GM23338 (cell line): Measurements from ENCODE around the gene STAT5B. TPM values are rescaled to one million over a fixed set of nuclear protein-coding genes. Genes with fewer than 3 reads are reported as not detected.
A peak's percentile ranks its signal among the peaks of the same experiment; 100 is the strongest.

Experiments
- ATAC-seq: fragments of 200-7000 bp; cut with Tn5 transposase; 3 replicates; pipeline ENCODE4 v1.9.1; 2020
- DNase-seq: peaks from one replicate; pipeline ENCODE4 v3.0.0-alpha.2; 2015; ENCODE audit warnings: low spot score
- H2AFZ ChIP-seq: fragments of 200-600 bp; sonication (generic); 2 replicates; pipeline ENCODE4 v1.8.0; 2016; ENCODE audit warnings: antibody characterized with exemption, mild to moderate bottlenecking, moderate library complexity
- H3F3A ChIP-seq: fragments of 200-600 bp; sonication (generic); replicated peaks from 2 replicates; pipeline ENCODE4 v1.8.0; 2017; ENCODE audit warnings: antibody characterized with exemption, mixed run types, low read depth
- H3K27ac ChIP-seq: fragments of 200-600 bp; sonication (generic); 2 replicates; pipeline ENCODE4 v1.6.1; 2016; ENCODE audit warnings: low read depth
- H3K27me3 ChIP-seq: fragments of 200-600 bp; sonication (generic); 2 replicates; pipeline ENCODE4 v1.8.0; 2016; ENCODE audit warnings: mild to moderate bottlenecking, mixed run types, moderate library complexity; ENCODE audit not compliant: insufficient read depth
- H3K36me3 ChIP-seq: fragments of 200-600 bp; sonication (generic); 2 replicates; pipeline ENCODE4 v1.8.0; 2016; ENCODE audit warnings: mild to moderate bottlenecking; ENCODE audit not compliant: insufficient read depth
- H3K4me1 ChIP-seq: fragments of 200-600 bp; sonication (generic); 2 replicates; pipeline ENCODE4 v1.8.0; 2016; ENCODE audit warnings: mild to moderate bottlenecking, moderate library complexity; ENCODE audit not compliant: insufficient read depth
- H3K4me2 ChIP-seq: fragments of 200-600 bp; sonication (generic); 2 replicates; pipeline ENCODE4 v1.7.1; 2017; ENCODE audit warnings: mixed run types
- H3K4me3 ChIP-seq: fragments of 200-600 bp; sonication (generic); 2 replicates; pipeline ENCODE4 v1.6.1; 2016; ENCODE audit warnings: mixed run types
- H3K79me2 ChIP-seq: fragments of 200-600 bp; sonication (generic); replicated peaks from 2 replicates; pipeline ENCODE4 v1.8.0; 2017; ENCODE audit warnings: mild to moderate bottlenecking; ENCODE audit not compliant: insufficient read depth
- H3K9me2 ChIP-seq: fragments of 200-600 bp; sonication (generic); 2 replicates; pipeline ENCODE4 v1.8.0; 2017; ENCODE audit not compliant: insufficient read depth
- H4K20me1 ChIP-seq: fragments of 200-600 bp; sonication (generic); replicated peaks from 2 replicates; pipeline ENCODE4 v1.8.0; 2017; ENCODE audit warnings: mild to moderate bottlenecking; ENCODE audit not compliant: insufficient read depth
- H3K27ac Mint-ChIP-seq: 2 replicates; pipeline ENCODE4 v1.8.0; 2020; ENCODE audit warnings: inconsistent platforms, mild to moderate bottlenecking, moderate library complexity, mixed read lengths
- H3K27me3 Mint-ChIP-seq: 3 replicates; pipeline ENCODE4 v1.8.0; 2022; ENCODE audit warnings: low read depth, mild to moderate bottlenecking, moderate library complexity, mixed read lengths, inconsistent platforms; ENCODE audit not compliant: insufficient read depth, poor library complexity
- H3K36me3 Mint-ChIP-seq: 3 replicates; pipeline ENCODE4 v1.8.0; 2021; ENCODE audit warnings: low read depth, mild to moderate bottlenecking, inconsistent platforms, moderate library complexity, mixed read lengths
- H3K4me1 Mint-ChIP-seq: 3 replicates; pipeline ENCODE4 v1.8.0; 2020; ENCODE audit warnings: mild to moderate bottlenecking, inconsistent platforms, mixed read lengths
- H3K4me3 Mint-ChIP-seq: 3 replicates; pipeline ENCODE4 v1.8.0; 2021; ENCODE audit warnings: moderate library complexity, mild to moderate bottlenecking, inconsistent platforms, mixed read lengths
- H3K9me3 Mint-ChIP-seq: 3 replicates; pipeline ENCODE4 v1.8.0; 2020; ENCODE audit warnings: moderate library complexity, mild to moderate bottlenecking, inconsistent platforms, mixed read lengths
- CREB1 ChIP-seq: fragments of 250-450 bp; sonication (Bioruptor Pico); IDR thresholded peaks from 2 replicates; pipeline ENCODE4 v1.5.0; 2020; ENCODE audit warnings: low read depth, mild to moderate bottlenecking, moderate library complexity
- EZH2 ChIP-seq: fragments of 200-600 bp; sonication (generic); IDR thresholded peaks from one replicate; pipeline ENCODE4 v1.8.0; 2017; ENCODE audit warnings: antibody characterized with exemption, mild to moderate bottlenecking, low read depth; ENCODE audit not compliant: unreplicated experiment
- EZH2phosphoT487 ChIP-seq: fragments of 200-600 bp; sonication (generic); IDR thresholded peaks from one replicate; pipeline ENCODE4 v1.8.1; 2018; ENCODE audit warnings: antibody characterized with exemption; ENCODE audit not compliant: unreplicated experiment
- JUNB ChIP-seq: IDR thresholded peaks from one replicate; pipeline ENCODE4 v1.6.1; 2016; ENCODE audit warnings: antibody characterized with exemption; ENCODE audit not compliant: unreplicated experiment
- NANOG ChIP-seq: IDR thresholded peaks from 2 replicates; pipeline ENCODE4 v1.6.1; 2016; ENCODE audit warnings: antibody characterized with exemption, borderline replicate concordance
- POLR2AphosphoS5 ChIP-seq: IDR thresholded peaks from 2 replicates; pipeline ENCODE4 v1.6.1; 2016; ENCODE audit warnings: antibody characterized with exemption, low read depth
- STAT1 ChIP-seq: IDR thresholded peaks from one replicate; pipeline ENCODE4 v1.6.1; 2016; ENCODE audit warnings: antibody characterized with exemption; ENCODE audit not compliant: unreplicated experiment
- ZNF114 ChIP-seq: fragments of 250-450 bp; sonication (Bioruptor Pico); IDR thresholded peaks from 2 replicates; pipeline ENCODE4 v1.5.0; 2020; ENCODE audit warnings: mild to moderate bottlenecking, moderate library complexity
- ZNF331 ChIP-seq: fragments of 250-450 bp; sonication (Bioruptor Pico); IDR thresholded peaks from 2 replicates; pipeline ENCODE4 v1.5.0; 2020; ENCODE audit warnings: low read depth, mild to moderate bottlenecking, moderate library complexity
- polyA plus RNA-seq: library from polyadenylated mRNA; unstranded; fragments of >200 nt; fragmentation: Nextera tagmentation; extraction: Ambion mirVana; gene quantifications from 2 replicates; pipeline ENCODE4 v1.2.1, GENCODE V29; 2016
- total RNA-seq: library from RNA; depleted of rRNA; stranded (reverse); fragments of >200 nt; shearing (Covaris generic); gene quantifications from 2 replicates; pipeline ENCODE4 v1.2.3, GENCODE V29; 2014
- TF ChIP-seq, protein P1 (sequence below): IDR thresholded peaks from one replicate; pipeline ENCODE4 v1.6.1; 2018; ENCODE audit warnings: antibody characterized with exemption; ENCODE audit not compliant: unreplicated experiment
- TF ChIP-seq, protein P2 (sequence below), 2 experiments: fragments of 200-600 bp in 1 of 2; sonication (generic) in 1 of 2; conservative IDR thresholded peaks; 2 replicates each; pipeline versions ENCODE4 v1.5.1 to v1.6.1; 2016 to 2017; ENCODE audit warnings: antibody characterized with exemption in 2 of 2, low read depth in 2 of 2, mild to moderate bottlenecking in 2 of 2, moderate library complexity in 1 of 2
- TF ChIP-seq, protein P3 (sequence below): fragments of 250-450 bp; sonication (Bioruptor Pico); IDR thresholded peaks from 2 replicates; pipeline ENCODE4 v1.5.0; 2020; ENCODE audit warnings: mild to moderate bottlenecking, moderate library complexity
- TF ChIP-seq, protein P4 (sequence below): IDR thresholded peaks from 2 replicates; pipeline ENCODE4 v1.6.1; 2016; ENCODE audit warnings: antibody characterized with exemption

The STAT5B gene
- total and polyA plus RNA-seq, 2 experiments from 2014 or later: 13.9 to 60.5 TPM

DNA sequence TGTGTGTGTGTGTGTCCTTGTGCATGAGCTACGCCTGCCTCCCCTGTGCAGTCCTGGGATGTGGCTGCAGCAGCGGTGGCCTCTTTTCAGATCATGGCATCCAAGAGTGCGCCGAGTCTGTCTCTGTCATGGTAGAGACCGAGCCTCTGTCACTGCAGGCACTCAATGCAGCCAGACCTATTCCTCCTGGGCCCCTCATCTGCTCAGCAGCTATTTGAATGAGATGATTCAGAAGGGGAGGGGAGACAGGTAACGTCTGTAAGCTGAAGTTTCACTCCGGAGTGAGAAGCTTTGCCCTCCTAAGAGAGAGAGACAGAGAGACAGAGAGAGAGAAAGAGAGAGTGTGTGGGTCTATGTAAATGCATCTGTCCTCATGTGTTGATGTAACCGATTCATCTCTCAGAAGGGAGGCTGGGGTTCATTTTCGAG is 34.6 kb upstream of the STAT5B start:
- H4K20me1 ChIP-seq: no peaks in the 10 kb centered on the region; the same call in 1 of the 2 replicates
- H3K79me2 ChIP-seq: no peaks in the 10 kb centered on the region
- peak overlapping the region; percentile 82; the same call in 1 of the 2 replicates for H3K4me2 ChIP-seq
- H3K4me1 ChIP-seq: peaks cover 23% of the 10 kb centered on the region
- H3K27ac Mint-ChIP-seq: 0 out of 2 replicates have a peak overlapping the region, but pooled peaks have one; percentile 13
- TF ChIP-seq EZH2 (no peak), JUNB (no peak), EZH2phosphoT487 (no peak), NANOG (no peak), ZNF331 (no peak), CREB1 (CRISPR knock-in tag) (no peak), POLR2AphosphoS5 (no peak), STAT1 (no peak), ZNF114 (no peak)
- TF ChIP-seq, protein P1, sequence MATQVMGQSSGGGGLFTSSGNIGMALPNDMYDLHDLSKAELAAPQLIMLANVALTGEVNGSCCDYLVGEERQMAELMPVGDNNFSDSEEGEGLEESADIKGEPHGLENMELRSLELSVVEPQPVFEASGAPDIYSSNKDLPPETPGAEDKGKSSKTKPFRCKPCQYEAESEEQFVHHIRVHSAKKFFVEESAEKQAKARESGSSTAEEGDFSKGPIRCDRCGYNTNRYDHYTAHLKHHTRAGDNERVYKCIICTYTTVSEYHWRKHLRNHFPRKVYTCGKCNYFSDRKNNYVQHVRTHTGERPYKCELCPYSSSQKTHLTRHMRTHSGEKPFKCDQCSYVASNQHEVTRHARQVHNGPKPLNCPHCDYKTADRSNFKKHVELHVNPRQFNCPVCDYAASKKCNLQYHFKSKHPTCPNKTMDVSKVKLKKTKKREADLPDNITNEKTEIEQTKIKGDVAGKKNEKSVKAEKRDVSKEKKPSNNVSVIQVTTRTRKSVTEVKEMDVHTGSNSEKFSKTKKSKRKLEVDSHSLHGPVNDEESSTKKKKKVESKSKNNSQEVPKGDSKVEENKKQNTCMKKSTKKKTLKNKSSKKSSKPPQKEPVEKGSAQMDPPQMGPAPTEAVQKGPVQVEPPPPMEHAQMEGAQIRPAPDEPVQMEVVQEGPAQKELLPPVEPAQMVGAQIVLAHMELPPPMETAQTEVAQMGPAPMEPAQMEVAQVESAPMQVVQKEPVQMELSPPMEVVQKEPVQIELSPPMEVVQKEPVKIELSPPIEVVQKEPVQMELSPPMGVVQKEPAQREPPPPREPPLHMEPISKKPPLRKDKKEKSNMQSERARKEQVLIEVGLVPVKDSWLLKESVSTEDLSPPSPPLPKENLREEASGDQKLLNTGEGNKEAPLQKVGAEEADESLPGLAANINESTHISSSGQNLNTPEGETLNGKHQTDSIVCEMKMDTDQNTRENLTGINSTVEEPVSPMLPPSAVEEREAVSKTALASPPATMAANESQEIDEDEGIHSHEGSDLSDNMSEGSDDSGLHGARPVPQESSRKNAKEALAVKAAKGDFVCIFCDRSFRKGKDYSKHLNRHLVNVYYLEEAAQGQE: no peak
- TF ChIP-seq, protein P2, sequence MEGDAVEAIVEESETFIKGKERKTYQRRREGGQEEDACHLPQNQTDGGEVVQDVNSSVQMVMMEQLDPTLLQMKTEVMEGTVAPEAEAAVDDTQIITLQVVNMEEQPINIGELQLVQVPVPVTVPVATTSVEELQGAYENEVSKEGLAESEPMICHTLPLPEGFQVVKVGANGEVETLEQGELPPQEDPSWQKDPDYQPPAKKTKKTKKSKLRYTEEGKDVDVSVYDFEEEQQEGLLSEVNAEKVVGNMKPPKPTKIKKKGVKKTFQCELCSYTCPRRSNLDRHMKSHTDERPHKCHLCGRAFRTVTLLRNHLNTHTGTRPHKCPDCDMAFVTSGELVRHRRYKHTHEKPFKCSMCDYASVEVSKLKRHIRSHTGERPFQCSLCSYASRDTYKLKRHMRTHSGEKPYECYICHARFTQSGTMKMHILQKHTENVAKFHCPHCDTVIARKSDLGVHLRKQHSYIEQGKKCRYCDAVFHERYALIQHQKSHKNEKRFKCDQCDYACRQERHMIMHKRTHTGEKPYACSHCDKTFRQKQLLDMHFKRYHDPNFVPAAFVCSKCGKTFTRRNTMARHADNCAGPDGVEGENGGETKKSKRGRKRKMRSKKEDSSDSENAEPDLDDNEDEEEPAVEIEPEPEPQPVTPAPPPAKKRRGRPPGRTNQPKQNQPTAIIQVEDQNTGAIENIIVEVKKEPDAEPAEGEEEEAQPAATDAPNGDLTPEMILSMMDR (conservative IDR thresholded peaks at IDR 0.05; ENCODE audit: low read depth in 2 of 2): no peak; a peak in 1 of 4 replicates
- TF ChIP-seq, protein P3, sequence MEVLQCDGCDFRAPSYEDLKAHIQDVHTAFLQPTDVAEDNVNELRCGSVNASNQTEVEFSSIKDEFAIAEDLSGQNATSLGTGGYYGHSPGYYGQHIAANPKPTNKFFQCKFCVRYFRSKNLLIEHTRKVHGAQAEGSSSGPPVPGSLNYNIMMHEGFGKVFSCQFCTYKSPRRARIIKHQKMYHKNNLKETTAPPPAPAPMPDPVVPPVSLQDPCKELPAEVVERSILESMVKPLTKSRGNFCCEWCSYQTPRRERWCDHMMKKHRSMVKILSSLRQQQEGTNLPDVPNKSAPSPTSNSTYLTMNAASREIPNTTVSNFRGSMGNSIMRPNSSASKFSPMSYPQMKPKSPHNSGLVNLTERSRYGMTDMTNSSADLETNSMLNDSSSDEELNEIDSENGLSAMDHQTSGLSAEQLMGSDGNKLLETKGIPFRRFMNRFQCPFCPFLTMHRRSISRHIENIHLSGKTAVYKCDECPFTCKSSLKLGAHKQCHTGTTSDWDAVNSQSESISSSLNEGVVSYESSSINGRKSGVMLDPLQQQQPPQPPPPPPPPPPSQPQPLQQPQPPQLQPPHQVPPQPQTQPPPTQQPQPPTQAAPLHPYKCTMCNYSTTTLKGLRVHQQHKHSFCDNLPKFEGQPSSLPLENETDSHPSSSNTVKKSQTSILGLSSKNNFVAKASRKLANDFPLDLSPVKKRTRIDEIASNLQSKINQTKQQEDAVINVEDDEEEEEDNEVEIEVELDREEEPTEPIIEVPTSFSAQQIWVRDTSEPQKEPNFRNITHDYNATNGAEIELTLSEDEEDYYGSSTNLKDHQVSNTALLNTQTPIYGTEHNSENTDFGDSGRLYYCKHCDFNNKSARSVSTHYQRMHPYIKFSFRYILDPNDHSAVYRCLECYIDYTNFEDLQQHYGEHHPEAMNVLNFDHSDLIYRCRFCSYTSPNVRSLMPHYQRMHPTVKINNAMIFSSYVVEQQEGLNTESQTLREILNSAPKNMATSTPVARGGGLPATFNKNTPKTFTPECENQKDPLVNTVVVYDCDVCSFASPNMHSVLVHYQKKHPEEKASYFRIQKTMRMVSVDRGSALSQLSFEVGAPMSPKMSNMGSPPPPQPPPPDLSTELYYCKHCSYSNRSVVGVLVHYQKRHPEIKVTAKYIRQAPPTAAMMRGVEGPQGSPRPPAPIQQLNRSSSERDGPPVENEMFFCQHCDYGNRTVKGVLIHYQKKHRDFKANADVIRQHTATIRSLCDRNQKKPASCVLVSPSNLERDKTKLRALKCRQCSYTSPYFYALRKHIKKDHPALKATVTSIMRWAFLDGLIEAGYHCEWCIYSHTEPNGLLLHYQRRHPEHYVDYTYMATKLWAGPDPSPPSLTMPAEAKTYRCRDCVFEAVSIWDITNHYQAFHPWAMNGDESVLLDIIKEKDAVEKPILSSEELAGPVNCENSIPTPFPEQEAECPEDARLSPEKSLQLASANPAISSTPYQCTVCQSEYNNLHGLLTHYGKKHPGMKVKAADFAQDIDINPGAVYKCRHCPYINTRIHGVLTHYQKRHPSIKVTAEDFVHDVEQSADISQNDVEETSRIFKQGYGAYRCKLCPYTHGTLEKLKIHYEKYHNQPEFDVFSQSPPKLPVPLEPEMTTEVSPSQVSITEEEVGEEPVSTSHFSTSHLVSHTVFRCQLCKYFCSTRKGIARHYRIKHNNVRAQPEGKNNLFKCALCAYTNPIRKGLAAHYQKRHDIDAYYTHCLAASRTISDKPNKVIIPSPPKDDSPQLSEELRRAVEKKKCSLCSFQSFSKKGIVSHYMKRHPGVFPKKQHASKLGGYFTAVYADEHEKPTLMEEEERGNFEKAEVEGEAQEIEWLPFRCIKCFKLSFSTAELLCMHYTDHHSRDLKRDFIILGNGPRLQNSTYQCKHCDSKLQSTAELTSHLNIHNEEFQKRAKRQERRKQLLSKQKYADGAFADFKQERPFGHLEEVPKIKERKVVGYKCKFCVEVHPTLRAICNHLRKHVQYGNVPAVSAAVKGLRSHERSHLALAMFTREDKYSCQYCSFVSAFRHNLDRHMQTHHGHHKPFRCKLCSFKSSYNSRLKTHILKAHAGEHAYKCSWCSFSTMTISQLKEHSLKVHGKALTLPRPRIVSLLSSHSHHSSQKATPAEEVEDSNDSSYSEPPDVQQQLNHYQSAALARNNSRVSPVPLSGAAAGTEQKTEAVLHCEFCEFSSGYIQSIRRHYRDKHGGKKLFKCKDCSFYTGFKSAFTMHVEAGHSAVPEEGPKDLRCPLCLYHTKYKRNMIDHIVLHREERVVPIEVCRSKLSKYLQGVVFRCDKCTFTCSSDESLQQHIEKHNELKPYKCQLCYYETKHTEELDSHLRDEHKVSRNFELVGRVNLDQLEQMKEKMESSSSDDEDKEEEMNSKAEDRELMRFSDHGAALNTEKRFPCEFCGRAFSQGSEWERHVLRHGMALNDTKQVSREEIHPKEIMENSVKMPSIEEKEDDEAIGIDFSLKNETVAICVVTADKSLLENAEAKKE (CRISPR knock-in tag): no peak
- TF ChIP-seq, protein P4, sequence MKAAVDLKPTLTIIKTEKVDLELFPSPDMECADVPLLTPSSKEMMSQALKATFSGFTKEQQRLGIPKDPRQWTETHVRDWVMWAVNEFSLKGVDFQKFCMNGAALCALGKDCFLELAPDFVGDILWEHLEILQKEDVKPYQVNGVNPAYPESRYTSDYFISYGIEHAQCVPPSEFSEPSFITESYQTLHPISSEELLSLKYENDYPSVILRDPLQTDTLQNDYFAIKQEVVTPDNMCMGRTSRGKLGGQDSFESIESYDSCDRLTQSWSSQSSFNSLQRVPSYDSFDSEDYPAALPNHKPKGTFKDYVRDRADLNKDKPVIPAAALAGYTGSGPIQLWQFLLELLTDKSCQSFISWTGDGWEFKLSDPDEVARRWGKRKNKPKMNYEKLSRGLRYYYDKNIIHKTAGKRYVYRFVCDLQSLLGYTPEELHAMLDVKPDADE: no peak
- H3K4me1 Mint-ChIP-seq: peaks cover 47% of the 10 kb centered on the region
- H3K27me3 Mint-ChIP-seq: peaks cover 10% of the 10 kb centered on the region
- H3K27me3 ChIP-seq: no peaks in the 10 kb centered on the region
- peak overlapping the region; percentile 59; the same call in 1 of the 2 replicates for H3K27ac ChIP-seq
- no peak for DNase-seq
- H2AFZ ChIP-seq: no peak overlapping the region
- H3K36me3 Mint-ChIP-seq: peaks cover 8% of the 10 kb centered on the region
- H3K9me2 ChIP-seq: no peaks in the 10 kb centered on the region
- no peak overlapping the region for H3K4me3 ChIP-seq
- no peak overlapping the region; the same call in 2 of the 3 replicates for H3K4me3 Mint-ChIP-seq
- H3K36me3 ChIP-seq: peaks cover 6% of the 10 kb centered on the region; the same call in 1 of the 2 replicates
- H3F3A ChIP-seq: peaks cover 16% of the 10 kb centered on the region
- no peaks in the 10 kb centered on the region; the same call in 2 of the 3 replicates for H3K9me3 Mint-ChIP-seq
- no peak for ATAC-seq
